ENCODE results near the gene SNRPA. TPM values are rescaled to one million over a fixed set of nuclear protein-coding genes. Genes with fewer than 3 reads are reported as not detected.

The SNRPA gene
- total RNA-seq, 1 experiment from 2014 or later, result 160 TPM

- BruUV-seq (replicated peaks), result no TSS peak
- Mint-ChIP-seq H3K9me3 (ENCODE audit: unreplicated experiment) (no peaks in the 10 kb centered on the region), H3K27ac (ENCODE audit: low read depth, unreplicated experiment) (no peak overlapping the region), H3K4me1 (ENCODE audit: insufficient read depth, unreplicated experiment) (peaks cover 30% of the 10 kb centered on the region), H3K36me3 (ENCODE audit: insufficient read depth, unreplicated experiment) (peaks cover 14% of the 10 kb centered on the region), H3K27me3 (ENCODE audit: insufficient read depth, unreplicated experiment) (no peaks in the 10 kb centered on the region), H3K4me3 (ENCODE audit: unreplicated experiment) (peak overlapping the region; percentile 29)
- ChIA-PET CTCF (interaction anchor here (0.5 to 1.5 kb wide), 4 partner anchors 19 to 438 kb away, joined by 3 to 5 read pairs (median 4); partner anchors contain the start of gene RAB4B), POLR2A (interaction anchor here (0.7 to 3.5 kb wide), 9 partner anchors 10 to 425 kb away, joined by 3 to 57 read pairs (median 4); partner anchors contain the start of genes ACTMAP, COQ8B, ITPKC and RAB4B)
- intact Hi-C loops (cut with micrococcal nuclease), result no loop called here
- no peak for DNase-seq (ENCODE audit: unreplicated experiment)
- TF ChIP-seq CTCF (IDR thresholded peaks at IDR 0.05; ENCODE audit: unreplicated experiment), result no peak
Measured at GRCh38 chr19:40797166-40797962, 46.4 kb downstream of the SNRPA start.

DNA sequence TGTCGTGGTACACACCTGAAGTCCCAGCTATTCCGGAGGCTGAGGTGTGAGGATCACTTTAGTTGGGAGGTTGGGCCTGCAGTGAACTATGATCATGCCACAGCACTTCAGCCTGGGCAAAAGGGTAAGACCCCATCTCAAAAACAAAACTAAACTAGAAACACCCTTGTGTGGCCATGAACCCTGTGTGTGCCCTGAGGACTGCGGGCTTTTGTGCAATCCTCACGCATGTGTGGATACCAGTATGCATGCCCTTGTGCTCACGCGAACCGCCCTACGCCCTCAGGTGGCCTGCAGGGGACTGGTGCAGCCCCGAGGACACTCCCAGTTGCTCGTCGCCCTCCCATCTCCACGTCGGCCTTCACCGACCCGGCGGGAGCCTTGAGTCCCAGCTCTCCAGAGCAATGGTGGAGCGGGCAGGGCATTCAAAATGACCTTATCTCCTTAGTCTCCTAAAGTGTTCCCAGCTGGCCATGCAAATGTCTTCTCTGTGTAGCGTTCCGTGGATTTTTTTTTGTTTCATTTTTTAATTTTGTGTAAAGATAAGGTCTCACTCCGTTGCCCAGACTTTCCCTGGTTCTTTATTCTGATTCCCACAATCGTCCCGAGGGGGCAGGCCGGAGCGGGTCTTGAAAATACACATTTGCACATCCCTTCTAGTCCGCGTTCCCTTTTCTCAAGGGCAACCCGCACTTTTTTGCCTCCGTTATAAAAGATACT is 47.1 kb downstream of the SNRPA start:
- Mint-ChIP-seq H3K27me3 (ENCODE audit: insufficient read depth, unreplicated experiment) (no peaks in the 10 kb centered on the region), H3K4me3 (ENCODE audit: unreplicated experiment) (peak overlapping the region; percentile 86), H3K4me1 (ENCODE audit: insufficient read depth, unreplicated experiment) (peaks cover 29% of the 10 kb centered on the region), H3K27ac (ENCODE audit: low read depth, unreplicated experiment) (peak overlapping the region; percentile 93), H3K9me3 (ENCODE audit: unreplicated experiment) (no peaks in the 10 kb centered on the region), H3K36me3 (ENCODE audit: insufficient read depth, unreplicated experiment) (peaks cover 20% of the 10 kb centered on the region)
- POLR2A ChIA-PET, result interaction anchor here (0.7 to 3.5 kb wide), 22 partner anchors 10 to 424 kb away, joined by 3 to 57 read pairs (median 4); partner anchors contain the start of genes ACTMAP, COQ8B, ITPKC and RAB4B
- CTCF ChIA-PET, result interaction anchor here (0.5 to 1.5 kb wide), 6 partner anchors 20 to 439 kb away, joined by 3 to 5 read pairs (median 4); partner anchors contain the start of gene RAB4B
- TF ChIP-seq CTCF (IDR thresholded peaks at IDR 0.05; ENCODE audit: unreplicated experiment), result no peak
- peak; percentile 28 for DNase-seq (ENCODE audit: unreplicated experiment)
- BruUV-seq (replicated peaks), result no TSS peak
- intact Hi-C loops (cut with micrococcal nuclease), result loop anchor here (1.0 kb wide), 1 partner anchor 80 kb away; no protein-coding TSS in a partner anchor

- H3K36me3 Mint-ChIP-seq (ENCODE audit: insufficient read depth, unreplicated experiment), result peaks cover 25% of the 10 kb centered on the region
- BruUV-seq (replicated peaks), result no TSS peak
- intact Hi-C loops (cut with micrococcal nuclease), result loop anchor here (1.0 kb wide), 1 partner anchor 81 kb away; no protein-coding TSS in a partner anchor
- ChIA-PET POLR2A (interaction anchor here (0.5 to 3.5 kb wide), 22 partner anchors 9 to 1058 kb away, joined by 3 to 57 read pairs (median 4); partner anchors contain the start of genes ACTMAP, COQ8B, ITPKC and RAB4B), CTCF (interaction anchor here (0.6 to 1.5 kb wide), 5 partner anchors 20 to 422 kb away, joined by 3 to 5 read pairs (median 4); partner anchors contain the start of gene RAB4B)
- TF ChIP-seq CTCF (IDR thresholded peaks at IDR 0.05; ENCODE audit: unreplicated experiment), result no peak
- DNase-seq (ENCODE audit: unreplicated experiment), result peak; percentile 100
- H3K27ac Mint-ChIP-seq (ENCODE audit: low read depth, unreplicated experiment), result peak within 1 kb of the TSS; percentile 93
- H3K27me3 Mint-ChIP-seq (ENCODE audit: insufficient read depth, unreplicated experiment), result no peaks in the 10 kb centered on the region
- peaks cover 34% of the 10 kb centered on the region for H3K4me1 Mint-ChIP-seq (ENCODE audit: insufficient read depth, unreplicated experiment)
- H3K4me3 Mint-ChIP-seq (ENCODE audit: unreplicated experiment), result peak within 1 kb of the TSS; percentile 86
- H3K9me3 Mint-ChIP-seq (ENCODE audit: unreplicated experiment), result no peaks in the 10 kb centered on the region
Measured at GRCh38 chr19:40798683-40799557, 47.9 kb downstream of the SNRPA start, which contains the start of gene EGLN2. Gene EGLN2 (plus strand): TSS chr19:40799191. CDS start chr19:40800573, 1,382 bp downstream.

Measured in MCF 10A (cell line).